ENCODE data around the gene CACNB2.

The CACNB2 gene

GRCh38 chr10:18308600-18308999 is 168.4 kb downstream of the CACNB2 start:
- TF ChIP-seq, protein P1, sequence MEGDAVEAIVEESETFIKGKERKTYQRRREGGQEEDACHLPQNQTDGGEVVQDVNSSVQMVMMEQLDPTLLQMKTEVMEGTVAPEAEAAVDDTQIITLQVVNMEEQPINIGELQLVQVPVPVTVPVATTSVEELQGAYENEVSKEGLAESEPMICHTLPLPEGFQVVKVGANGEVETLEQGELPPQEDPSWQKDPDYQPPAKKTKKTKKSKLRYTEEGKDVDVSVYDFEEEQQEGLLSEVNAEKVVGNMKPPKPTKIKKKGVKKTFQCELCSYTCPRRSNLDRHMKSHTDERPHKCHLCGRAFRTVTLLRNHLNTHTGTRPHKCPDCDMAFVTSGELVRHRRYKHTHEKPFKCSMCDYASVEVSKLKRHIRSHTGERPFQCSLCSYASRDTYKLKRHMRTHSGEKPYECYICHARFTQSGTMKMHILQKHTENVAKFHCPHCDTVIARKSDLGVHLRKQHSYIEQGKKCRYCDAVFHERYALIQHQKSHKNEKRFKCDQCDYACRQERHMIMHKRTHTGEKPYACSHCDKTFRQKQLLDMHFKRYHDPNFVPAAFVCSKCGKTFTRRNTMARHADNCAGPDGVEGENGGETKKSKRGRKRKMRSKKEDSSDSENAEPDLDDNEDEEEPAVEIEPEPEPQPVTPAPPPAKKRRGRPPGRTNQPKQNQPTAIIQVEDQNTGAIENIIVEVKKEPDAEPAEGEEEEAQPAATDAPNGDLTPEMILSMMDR (IDR thresholded peaks at IDR 0.05; ENCODE audit: extremely low read depth, insufficient read depth, missing control alignments): no peak
- no peak for DNase-seq (ENCODE audit: low spot score)
- in situ Hi-C loops (cut with MboI; ENCODE audit: low pct_unique_long_range_greater_than_20kb, low sequenced_read_pairs, unreplicated experiment): no loop called here

- no peak for DNase-seq (ENCODE audit: low spot score)
- TF ChIP-seq, protein P1 (IDR thresholded peaks at IDR 0.05; ENCODE audit: extremely low read depth, insufficient read depth, missing control alignments): no peak
- in situ Hi-C loops (cut with MboI; ENCODE audit: low pct_unique_long_range_greater_than_20kb, low sequenced_read_pairs, unreplicated experiment): no loop called here
These were observed 170.5 kb downstream of the CACNB2 start for GRCh38 chr10:18310761-18311160.

- TF ChIP-seq, protein P1 (IDR thresholded peaks at IDR 0.05; ENCODE audit: extremely low read depth, insufficient read depth, missing control alignments): peak; percentile 28
- in situ Hi-C loops (cut with MboI; ENCODE audit: low pct_unique_long_range_greater_than_20kb, low sequenced_read_pairs, unreplicated experiment): no loop called here
- peak; percentile 23 for DNase-seq (ENCODE audit: low spot score)
These were observed 172.3 kb downstream of the CACNB2 start for GRCh38 chr10:18312374-18313139.

DNA sequence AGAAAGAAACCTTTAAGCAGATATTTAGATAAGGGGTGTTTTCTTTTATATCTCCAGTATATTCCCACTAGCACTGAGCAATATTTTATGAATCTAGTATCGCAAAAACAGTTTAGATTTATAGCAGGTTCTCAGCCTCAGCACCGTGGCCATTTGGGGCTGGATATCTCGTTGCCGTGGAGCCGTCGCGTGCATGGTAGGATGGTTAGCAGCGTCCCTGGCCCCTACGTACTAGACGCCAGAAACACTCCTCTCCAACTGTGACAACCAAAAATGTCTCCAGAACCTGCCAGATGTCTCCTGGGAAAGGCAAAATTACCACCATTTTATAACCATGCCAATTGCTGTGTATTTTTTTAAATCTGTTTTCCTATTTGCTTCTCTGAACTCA is 172.9 kb downstream of the CACNB2 start:
- no peak for DNase-seq (ENCODE audit: low spot score)
- TF ChIP-seq, protein P1 (IDR thresholded peaks at IDR 0.05; ENCODE audit: extremely low read depth, insufficient read depth, missing control alignments): no peak
- in situ Hi-C loops (cut with MboI; ENCODE audit: low pct_unique_long_range_greater_than_20kb, low sequenced_read_pairs, unreplicated experiment): no loop called here

DNA sequence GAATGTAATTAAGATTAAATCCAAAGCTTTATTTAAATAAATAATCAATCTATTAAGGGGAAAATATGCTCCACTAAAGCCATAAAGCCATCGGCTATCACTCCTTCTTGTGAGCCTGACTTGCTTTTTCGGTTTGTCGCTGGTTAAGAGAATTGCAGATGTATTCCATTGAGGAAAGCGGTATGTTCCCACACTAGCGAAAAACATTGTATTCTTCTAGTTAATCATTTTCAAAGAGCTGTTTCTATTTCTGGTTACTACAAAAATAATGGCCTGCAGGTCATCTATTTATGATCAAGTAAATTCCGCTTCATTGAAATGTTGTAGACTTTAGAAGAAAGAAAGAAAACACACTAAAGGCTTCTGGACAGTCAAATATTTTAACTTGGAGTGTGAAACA is 173.4 kb downstream of the CACNB2 start:
- in situ Hi-C loops (cut with MboI; ENCODE audit: low pct_unique_long_range_greater_than_20kb, low sequenced_read_pairs, unreplicated experiment): no loop called here
- no peak for DNase-seq (ENCODE audit: low spot score)
- TF ChIP-seq, protein P1 (IDR thresholded peaks at IDR 0.05; ENCODE audit: extremely low read depth, insufficient read depth, missing control alignments): no peak

GRCh38 chr10:18319628-18320027 is 179.4 kb downstream of the CACNB2 start:
- TF ChIP-seq, protein P1 (IDR thresholded peaks at IDR 0.05; ENCODE audit: extremely low read depth, insufficient read depth, missing control alignments): no peak
- in situ Hi-C loops (cut with MboI; ENCODE audit: low pct_unique_long_range_greater_than_20kb, low sequenced_read_pairs, unreplicated experiment): no loop called here
- DNase-seq (ENCODE audit: low spot score): no peak
